ENCODE measurements around the gene SWAP70.

Gene SWAP70

DNA sequence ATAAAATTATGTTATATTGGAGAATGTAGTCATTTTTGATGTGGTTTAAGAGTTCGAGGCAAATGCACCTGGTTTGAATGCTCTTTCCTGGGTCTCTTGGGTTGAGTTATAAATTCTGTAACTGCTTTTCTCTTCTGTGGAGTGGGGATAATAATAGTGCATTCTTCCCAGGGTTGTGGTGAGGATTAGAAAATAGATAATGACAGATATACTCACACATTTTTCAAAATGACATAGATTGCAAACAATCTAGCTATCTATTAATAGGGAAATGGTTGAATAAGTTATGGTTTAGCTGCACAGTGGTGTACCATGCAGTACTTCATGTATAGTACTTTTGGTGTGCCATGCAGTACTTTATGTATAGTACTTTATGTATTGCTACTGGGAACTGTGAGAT is 67.4 kb downstream of the SWAP70 start:
- POLR2A ChIA-PET = interaction anchor here (0.7 kb wide), 1 partner anchor 24 kb away, joined by 3 read pairs; no protein-coding TSS in a partner anchor
- DNase-seq (ENCODE audit: extremely low spot score) = no peak
- CTCF ChIA-PET = interaction anchor here (1.1 to 10.0 kb wide), 4 partner anchors 8 to 118 kb away, joined by 3 to 94 read pairs (median 6); no protein-coding TSS in a partner anchor
- TF ChIP-seq, protein P1, sequence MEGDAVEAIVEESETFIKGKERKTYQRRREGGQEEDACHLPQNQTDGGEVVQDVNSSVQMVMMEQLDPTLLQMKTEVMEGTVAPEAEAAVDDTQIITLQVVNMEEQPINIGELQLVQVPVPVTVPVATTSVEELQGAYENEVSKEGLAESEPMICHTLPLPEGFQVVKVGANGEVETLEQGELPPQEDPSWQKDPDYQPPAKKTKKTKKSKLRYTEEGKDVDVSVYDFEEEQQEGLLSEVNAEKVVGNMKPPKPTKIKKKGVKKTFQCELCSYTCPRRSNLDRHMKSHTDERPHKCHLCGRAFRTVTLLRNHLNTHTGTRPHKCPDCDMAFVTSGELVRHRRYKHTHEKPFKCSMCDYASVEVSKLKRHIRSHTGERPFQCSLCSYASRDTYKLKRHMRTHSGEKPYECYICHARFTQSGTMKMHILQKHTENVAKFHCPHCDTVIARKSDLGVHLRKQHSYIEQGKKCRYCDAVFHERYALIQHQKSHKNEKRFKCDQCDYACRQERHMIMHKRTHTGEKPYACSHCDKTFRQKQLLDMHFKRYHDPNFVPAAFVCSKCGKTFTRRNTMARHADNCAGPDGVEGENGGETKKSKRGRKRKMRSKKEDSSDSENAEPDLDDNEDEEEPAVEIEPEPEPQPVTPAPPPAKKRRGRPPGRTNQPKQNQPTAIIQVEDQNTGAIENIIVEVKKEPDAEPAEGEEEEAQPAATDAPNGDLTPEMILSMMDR (IDR thresholded peaks at IDR 0.05; ENCODE audit: control extremely low read depth, extremely low read depth, low read depth, missing control alignments) = no peak

DNA sequence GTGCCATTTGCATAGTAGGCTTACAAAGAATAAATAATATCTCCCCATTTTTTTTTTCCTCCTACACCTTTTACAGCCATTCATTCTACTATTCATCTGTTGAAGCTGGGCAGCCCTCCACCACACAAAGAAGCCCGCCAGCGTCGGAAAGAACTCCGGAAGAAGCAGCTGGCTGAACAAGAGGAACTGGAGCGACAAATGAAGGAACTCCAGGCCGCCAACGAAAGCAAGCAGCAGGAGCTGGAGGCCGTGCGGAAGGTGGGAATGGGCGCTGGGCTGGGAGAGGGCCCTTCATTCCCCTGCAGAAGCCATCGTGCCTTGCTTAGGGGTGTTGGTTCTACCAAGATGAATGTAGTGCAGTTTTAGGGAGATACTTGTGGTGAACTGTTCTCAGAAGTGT is 68.6 kb downstream of the SWAP70 start:
- CTCF ChIA-PET = interaction anchor here (0.9 to 10.0 kb wide), 6 partner anchors 9 to 119 kb away, joined by 3 to 94 read pairs (median 4); no protein-coding TSS in a partner anchor
- TF ChIP-seq, protein P1 (IDR thresholded peaks at IDR 0.05; ENCODE audit: control extremely low read depth, extremely low read depth, low read depth, missing control alignments) = no peak
- DNase-seq (ENCODE audit: extremely low spot score) = no peak
- POLR2A ChIA-PET = interaction anchor here (0.5 kb wide), 1 partner anchor 113 kb away, joined by 3 read pairs; no protein-coding TSS in a partner anchor

DNA sequence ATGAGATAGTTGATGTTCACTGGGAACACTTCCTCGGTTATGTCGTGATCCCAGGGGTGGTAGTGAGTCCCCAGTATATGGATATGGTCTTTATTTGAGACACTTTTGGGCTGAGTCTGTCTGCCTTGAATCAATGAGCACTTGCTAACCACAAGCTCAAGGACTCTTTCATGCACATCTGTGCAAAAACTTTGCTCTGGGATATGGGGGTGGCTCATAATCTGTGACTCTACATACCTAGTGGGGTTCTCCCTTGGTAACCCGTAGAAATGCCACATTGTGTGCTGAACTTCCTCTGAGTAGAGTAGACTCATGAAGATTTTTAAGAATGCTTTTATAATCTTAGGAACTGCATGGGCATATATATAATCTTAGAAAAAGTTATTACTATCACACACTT is 69.3 kb downstream of the SWAP70 start:
- TF ChIP-seq, protein P1 (IDR thresholded peaks at IDR 0.05; ENCODE audit: control extremely low read depth, extremely low read depth, low read depth, missing control alignments) = no peak
- DNase-seq (ENCODE audit: extremely low spot score) = no peak
- POLR2A ChIA-PET = no interaction called here
- CTCF ChIA-PET = interaction anchor here (0.9 to 10.0 kb wide), 7 partner anchors 9 to 198 kb away, joined by 3 to 94 read pairs (median 4); no protein-coding TSS in a partner anchor

DNA sequence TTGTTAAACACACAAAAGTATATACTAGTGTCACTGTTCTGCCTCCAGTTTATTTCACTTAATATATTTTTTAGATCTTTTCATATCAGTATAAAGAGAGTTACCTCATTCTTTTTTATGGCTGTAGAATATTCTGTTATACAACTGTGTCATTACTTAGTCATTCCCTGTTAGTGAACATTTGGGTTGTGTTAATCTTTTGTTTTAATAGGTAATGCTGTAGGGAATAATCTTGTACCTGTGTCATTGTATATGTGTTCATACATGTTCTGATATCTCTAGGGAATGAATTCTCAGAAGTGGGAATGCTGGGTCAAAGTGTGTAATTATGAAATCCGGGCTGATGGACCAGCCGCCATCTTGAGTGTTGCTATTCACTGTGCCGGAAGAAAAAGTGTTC is 71.4 kb downstream of the SWAP70 start:
- CTCF ChIA-PET = interaction anchor here (10.0 kb wide), 1 partner anchor 13 kb away, joined by 94 read pairs; no protein-coding TSS in a partner anchor
- TF ChIP-seq, protein P1 (IDR thresholded peaks at IDR 0.05; ENCODE audit: control extremely low read depth, extremely low read depth, low read depth, missing control alignments) = no peak
- POLR2A ChIA-PET = no interaction called here

DNA sequence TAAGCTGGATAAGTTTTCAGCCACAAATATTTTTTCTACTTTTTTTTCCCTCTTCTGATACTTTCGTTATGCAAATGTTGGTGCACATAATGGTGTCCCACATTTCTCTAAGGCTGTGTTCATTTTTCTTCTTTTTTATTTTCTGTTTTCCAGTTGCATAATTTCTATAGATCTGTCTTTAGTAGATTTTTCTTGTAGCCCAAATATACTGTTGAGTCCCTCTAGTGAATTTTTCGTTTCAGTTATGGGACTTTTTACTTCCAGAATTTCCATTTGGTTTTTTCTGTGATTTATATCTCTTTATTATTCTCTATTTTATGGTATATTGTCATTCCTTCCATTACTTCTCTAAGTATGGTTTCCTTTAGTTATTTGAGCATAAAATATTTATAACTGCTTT is 72.0 kb downstream of the SWAP70 start:
- POLR2A ChIA-PET = no interaction called here
- no peak for DNase-seq (ENCODE audit: extremely low spot score)
- TF ChIP-seq, protein P1 (IDR thresholded peaks at IDR 0.05; ENCODE audit: control extremely low read depth, extremely low read depth, low read depth, missing control alignments) = no peak
- CTCF ChIA-PET = interaction anchor here (1.9 to 10.0 kb wide), 3 partner anchors 12 to 123 kb away, joined by 8 to 94 read pairs (median 12); no protein-coding TSS in a partner anchor

More for the DNA sequence above, 71.4 kb downstream of the SWAP70 start:
- DNase-seq (ENCODE audit: extremely low spot score) = no peak

DNA sequence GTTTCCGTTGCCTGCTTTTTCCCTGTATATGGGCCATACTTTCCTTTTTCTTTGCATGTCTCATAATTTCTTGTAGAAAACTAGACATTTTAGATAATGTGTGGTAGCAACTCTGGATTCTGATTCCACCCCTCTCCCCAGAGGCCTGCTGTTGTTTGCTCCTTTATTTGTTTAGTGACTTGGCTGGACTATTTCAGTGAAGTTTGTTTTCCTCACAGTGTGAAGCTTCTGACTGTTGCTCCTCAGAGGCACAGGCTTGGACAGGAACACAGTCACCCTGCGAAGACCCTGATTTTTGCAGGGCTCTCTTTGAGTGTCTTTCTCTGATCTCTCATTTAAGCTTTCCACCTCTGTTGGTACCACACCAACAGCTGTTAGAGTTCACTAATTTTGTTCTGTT is 72.5 kb downstream of the SWAP70 start:
- ChIA-PET POLR2A (interaction anchor here (0.6 kb wide), 1 partner anchor 426 kb away, joined by 3 read pairs; no protein-coding TSS in a partner anchor), CTCF (interaction anchor here (1.3 to 10.0 kb wide), 7 partner anchors 9 to 123 kb away, joined by 4 to 94 read pairs (median 10); no protein-coding TSS in a partner anchor)
- TF ChIP-seq, protein P1 (IDR thresholded peaks at IDR 0.05; ENCODE audit: control extremely low read depth, extremely low read depth, low read depth, missing control alignments) = no peak
- DNase-seq (ENCODE audit: extremely low spot score) = no peak
